Gastrocnemius medialis (tissue), 4 donors: Measurements from ENCODE around the gene PTPRN2.

Source experiments
- POLR2A ChIP-seq, 2 donors: fragments of 450-650 bp; IDR thresholded peaks; one replicate each; pipeline ENCODE4 v1.6.1; 2017; ENCODE audit warnings: antibody characterized with exemption in 2 of 2, mild to moderate bottlenecking in 2 of 2, moderate library complexity in 2 of 2
- TF ChIP-seq, protein P1 (sequence below), 5 experiments: fragments of 450-650 bp in 3 of 5; fragments of 200-600 bp in 2 of 5; sonication (generic) in 2 of 5; IDR thresholded peaks in 4 of 5; conservative IDR thresholded peaks in 1 of 5; 1 replicate in 4 of 5; 2 replicates in 1 of 5; pipeline ENCODE4 v1.5.1; 2016 to 2019; ENCODE audit warnings: antibody characterized with exemption in 5 of 5, mild to moderate bottlenecking in 3 of 5, moderate library complexity in 3 of 5

DNA sequence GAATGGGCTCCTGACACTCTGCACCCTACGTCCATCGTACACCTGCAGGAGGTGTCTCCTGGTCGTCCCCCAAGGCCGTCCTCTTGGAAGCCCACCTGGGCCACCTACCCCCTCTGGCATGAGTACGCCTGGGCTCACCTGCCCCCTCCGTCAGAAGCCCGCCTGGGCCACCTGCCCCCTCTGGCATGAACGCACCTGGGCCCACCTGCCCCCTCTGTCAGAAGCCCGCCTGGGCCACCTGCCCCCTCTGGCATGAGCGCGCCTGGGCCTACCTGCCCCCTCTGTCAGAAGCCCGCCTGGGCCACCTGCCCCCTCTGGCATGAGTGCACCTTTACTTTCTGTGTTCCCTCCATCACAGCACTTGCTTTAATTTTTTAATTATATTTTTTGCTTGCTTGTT is 401.2 kb downstream of the PTPRN2 start:
- TF ChIP-seq, protein P1, sequence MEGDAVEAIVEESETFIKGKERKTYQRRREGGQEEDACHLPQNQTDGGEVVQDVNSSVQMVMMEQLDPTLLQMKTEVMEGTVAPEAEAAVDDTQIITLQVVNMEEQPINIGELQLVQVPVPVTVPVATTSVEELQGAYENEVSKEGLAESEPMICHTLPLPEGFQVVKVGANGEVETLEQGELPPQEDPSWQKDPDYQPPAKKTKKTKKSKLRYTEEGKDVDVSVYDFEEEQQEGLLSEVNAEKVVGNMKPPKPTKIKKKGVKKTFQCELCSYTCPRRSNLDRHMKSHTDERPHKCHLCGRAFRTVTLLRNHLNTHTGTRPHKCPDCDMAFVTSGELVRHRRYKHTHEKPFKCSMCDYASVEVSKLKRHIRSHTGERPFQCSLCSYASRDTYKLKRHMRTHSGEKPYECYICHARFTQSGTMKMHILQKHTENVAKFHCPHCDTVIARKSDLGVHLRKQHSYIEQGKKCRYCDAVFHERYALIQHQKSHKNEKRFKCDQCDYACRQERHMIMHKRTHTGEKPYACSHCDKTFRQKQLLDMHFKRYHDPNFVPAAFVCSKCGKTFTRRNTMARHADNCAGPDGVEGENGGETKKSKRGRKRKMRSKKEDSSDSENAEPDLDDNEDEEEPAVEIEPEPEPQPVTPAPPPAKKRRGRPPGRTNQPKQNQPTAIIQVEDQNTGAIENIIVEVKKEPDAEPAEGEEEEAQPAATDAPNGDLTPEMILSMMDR (IDR thresholded peaks at IDR 0.05 in 4 of 5, conservative IDR thresholded peaks at IDR 0.05 in 1 of 5): no peak
- TF ChIP-seq POLR2A (IDR thresholded peaks at IDR 0.05): no peak
